ENCODE measurements around the gene ARFIP2. TPM values are rescaled to one million over a fixed set of nuclear protein-coding genes. Genes with fewer than 3 reads are reported as not detected.

Gene ARFIP2
- total and polyA plus RNA-seq, 10 of the 15 experiments (the other 5 are each of a cell fraction or from before 2014, with no cell fraction given), result 11.7 to 59.8 (median 48.0) TPM

DNA sequence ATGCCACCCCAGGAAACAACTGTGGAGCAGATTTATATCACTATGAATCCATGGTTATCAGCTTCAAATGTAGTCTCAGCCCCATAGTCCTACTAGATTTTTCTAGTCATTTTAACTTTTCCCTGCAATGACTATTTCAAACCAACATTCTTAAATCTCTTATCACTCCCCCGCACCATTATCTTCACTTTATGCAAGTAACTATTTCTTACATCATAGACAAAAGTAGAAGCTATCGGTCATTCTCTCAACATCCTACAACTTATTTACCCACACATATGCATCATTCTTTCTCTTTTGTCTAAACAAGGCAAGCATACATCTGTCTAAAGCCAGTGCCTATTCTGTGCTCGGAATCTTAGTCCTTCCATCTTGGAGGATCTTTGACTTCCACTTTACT lies 4.5 kb upstream of the ARFIP2 start (continued):
- TF ChIP-seq, protein P1, sequence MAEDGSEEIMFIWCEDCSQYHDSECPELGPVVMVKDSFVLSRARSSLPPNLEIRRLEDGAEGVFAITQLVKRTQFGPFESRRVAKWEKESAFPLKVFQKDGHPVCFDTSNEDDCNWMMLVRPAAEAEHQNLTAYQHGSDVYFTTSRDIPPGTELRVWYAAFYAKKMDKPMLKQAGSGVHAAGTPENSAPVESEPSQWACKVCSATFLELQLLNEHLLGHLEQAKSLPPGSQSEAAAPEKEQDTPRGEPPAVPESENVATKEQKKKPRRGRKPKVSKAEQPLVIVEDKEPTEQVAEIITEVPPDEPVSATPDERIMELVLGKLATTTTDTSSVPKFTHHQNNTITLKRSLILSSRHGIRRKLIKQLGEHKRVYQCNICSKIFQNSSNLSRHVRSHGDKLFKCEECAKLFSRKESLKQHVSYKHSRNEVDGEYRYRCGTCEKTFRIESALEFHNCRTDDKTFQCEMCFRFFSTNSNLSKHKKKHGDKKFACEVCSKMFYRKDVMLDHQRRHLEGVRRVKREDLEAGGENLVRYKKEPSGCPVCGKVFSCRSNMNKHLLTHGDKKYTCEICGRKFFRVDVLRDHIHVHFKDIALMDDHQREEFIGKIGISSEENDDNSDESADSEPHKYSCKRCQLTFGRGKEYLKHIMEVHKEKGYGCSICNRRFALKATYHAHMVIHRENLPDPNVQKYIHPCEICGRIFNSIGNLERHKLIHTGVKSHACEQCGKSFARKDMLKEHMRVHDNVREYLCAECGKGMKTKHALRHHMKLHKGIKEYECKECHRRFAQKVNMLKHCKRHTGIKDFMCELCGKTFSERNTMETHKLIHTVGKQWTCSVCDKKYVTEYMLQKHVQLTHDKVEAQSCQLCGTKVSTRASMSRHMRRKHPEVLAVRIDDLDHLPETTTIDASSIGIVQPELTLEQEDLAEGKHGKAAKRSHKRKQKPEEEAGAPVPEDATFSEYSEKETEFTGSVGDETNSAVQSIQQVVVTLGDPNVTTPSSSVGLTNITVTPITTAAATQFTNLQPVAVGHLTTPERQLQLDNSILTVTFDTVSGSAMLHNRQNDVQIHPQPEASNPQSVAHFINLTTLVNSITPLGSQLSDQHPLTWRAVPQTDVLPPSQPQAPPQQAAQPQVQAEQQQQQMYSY (CRISPR knock-in tag; IDR thresholded peaks at IDR 0.05), result no peak
- TF ChIP-seq RELA (IDR thresholded peaks at IDR 0.05; ENCODE audit: borderline replicate concordance, partially characterized antibody), result no peak
- TF ChIP-seq, protein P2, sequence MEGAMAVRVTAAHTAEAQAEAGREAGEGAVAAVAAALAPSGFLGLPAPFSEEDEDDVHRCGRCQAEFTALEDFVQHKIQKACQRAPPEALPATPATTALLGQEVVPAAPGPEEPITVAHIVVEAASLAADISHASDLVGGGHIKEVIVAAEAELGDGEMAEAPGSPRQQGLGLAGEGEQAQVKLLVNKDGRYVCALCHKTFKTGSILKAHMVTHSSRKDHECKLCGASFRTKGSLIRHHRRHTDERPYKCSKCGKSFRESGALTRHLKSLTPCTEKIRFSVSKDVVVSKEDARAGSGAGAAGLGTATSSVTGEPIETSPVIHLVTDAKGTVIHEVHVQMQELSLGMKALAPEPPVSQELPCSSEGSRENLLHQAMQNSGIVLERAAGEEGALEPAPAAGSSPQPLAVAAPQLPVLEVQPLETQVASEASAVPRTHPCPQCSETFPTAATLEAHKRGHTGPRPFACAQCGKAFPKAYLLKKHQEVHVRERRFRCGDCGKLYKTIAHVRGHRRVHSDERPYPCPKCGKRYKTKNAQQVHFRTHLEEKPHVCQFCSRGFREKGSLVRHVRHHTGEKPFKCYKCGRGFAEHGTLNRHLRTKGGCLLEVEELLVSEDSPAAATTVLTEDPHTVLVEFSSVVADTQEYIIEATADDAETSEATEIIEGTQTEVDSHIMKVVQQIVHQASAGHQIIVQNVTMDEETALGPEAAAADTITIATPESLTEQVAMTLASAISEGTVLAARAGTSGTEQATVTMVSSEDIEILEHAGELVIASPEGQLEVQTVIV (IDR thresholded peaks at IDR 0.05; ENCODE audit: borderline replicate concordance, partially characterized antibody), result no peak
- no peak for TF ChIP-seq BRCA1 (IDR thresholded peaks at IDR 0.05; ENCODE audit: low read depth, low read length)
- TF ChIP-seq TARDBP (IDR thresholded peaks at IDR 0.05; ENCODE audit: borderline replicate concordance), result no peak
- no peak for TF ChIP-seq PAX8 (IDR thresholded peaks at IDR 0.05)

Data from GM12878 (cell line).